K562 (cell line): ENCODE results near the gene NELL1. TPM values are rescaled to one million over a fixed set of nuclear protein-coding genes. Genes with fewer than 3 reads are reported as not detected.

Experiments
- ATAC-seq: fragments of 200-7000 bp; cut with Tn5 transposase; 3 replicates; pipeline ENCODE4 v1.9.1; 2020; ENCODE audit warnings: moderate library complexity
- BruUV-seq: library from RNA; stranded (reverse); fragments of 400-500 nt; replicated peaks from 2 replicates; lab custom pipeline; 2021; lab: Mats Ljungman, UMichigan
- CTCF ChIA-PET: fragments of 300-600 bp; formaldehyde crosslinking; extraction: SDS; loops from one replicate; lab custom pipeline; 2021; ENCODE audit warnings: low intra/inter-chr PET ratio; lab: Yijun Ruan, JAX
- POLR2A ChIA-PET: fragments of 300-600, 350-650 bp; sonication (Branson Sonifier 250); formaldehyde crosslinking; extraction: SDS; loops from one replicate; lab custom pipeline; 2021; ENCODE audit warnings: antibody characterized with exemption, inconsistent platforms; lab: Yijun Ruan, JAX
- DNase-seq, 4 experiments: peaks; one replicate each; pipeline versions ENCODE4 v3.0.0 to v3.0.0-alpha.2; 2011 to 2018; ENCODE audit warnings: low spot score in 3 of 4, mixed read lengths in 3 of 4; ENCODE audit errors: extremely low read depth in 1 of 4
- FAIRE-seq: peaks from 2 replicates; lab custom pipeline; 2011; peaks lifted over from hg19 to GRCh38; lab: Jason Lieb, UNC
- H2AFZ ChIP-seq: 2 replicates; pipeline ENCODE4 v1.6.0; 2011; ENCODE audit warnings: low read depth, low read length, control low read depth, inconsistent platforms
- H3K27ac ChIP-seq: fragments of 200-600 bp; 3 replicates; pipeline ENCODE4 v1.8.0; 2011; ENCODE audit warnings: low read depth, mild to moderate bottlenecking, control low read depth, inconsistent platforms, low read length, moderate library complexity, mixed read lengths; ENCODE audit errors: extremely low read depth
- H3K27me3 ChIP-seq, 2 experiments: fragments of 300-600 bp in 1 of 2; 2 replicates in 1 of 2; 3 replicates in 1 of 2; pipeline versions ENCODE4 v1.6.0 to v1.8.0; 2011; ENCODE audit warnings: inconsistent platforms in 2 of 2, low read length in 2 of 2, mild to moderate bottlenecking in 1 of 2, mixed read lengths in 1 of 2, moderate library complexity in 1 of 2; ENCODE audit not compliant: control insufficient read depth in 2 of 2, insufficient read depth in 2 of 2
- H3K36me3 ChIP-seq: fragments of 300-600 bp; 3 replicates; pipeline ENCODE4 v1.8.0; 2011; ENCODE audit warnings: mild to moderate bottlenecking, low read length, inconsistent platforms; ENCODE audit not compliant: control insufficient read depth, insufficient read depth
- H3K4me1 ChIP-seq, 2 experiments: fragments of 200-600 bp in 1 of 2; replicated peaks in 1 of 2; 2 replicates in 1 of 2; 3 replicates in 1 of 2; pipeline versions ENCODE4 v1.5.1 to v1.8.0; 2011; ENCODE audit warnings: inconsistent platforms in 2 of 2, low read length in 2 of 2, mild to moderate bottlenecking in 1 of 2, mixed read lengths in 1 of 2, moderate library complexity in 1 of 2; ENCODE audit not compliant: control insufficient read depth in 2 of 2, insufficient read depth in 2 of 2
- H3K4me2 ChIP-seq: 2 replicates; pipeline ENCODE4 v1.6.1; 2011; ENCODE audit warnings: low read length, control low read depth, inconsistent platforms, mixed read lengths; ENCODE audit not compliant: insufficient read depth
- H3K4me3 ChIP-seq: fragments of 200-600 bp; sonication (generic), shearing (Covaris generic); 2 replicates; pipeline ENCODE4 v1.5.1; 2016; ENCODE audit warnings: control low read depth, inconsistent platforms
- H3K79me2 ChIP-seq: fragments of 200-600 bp; 3 replicates; pipeline ENCODE4 v1.8.0; 2011; ENCODE audit warnings: low read length, inconsistent platforms; ENCODE audit not compliant: control insufficient read depth, insufficient read depth
- H3K9ac ChIP-seq, 2 experiments: 2 replicates each; pipeline versions ENCODE4 v1.6.0 to v1.6.1; 2011; ENCODE audit warnings: low read depth in 2 of 2, low read length in 2 of 2, control low read depth in 1 of 2, inconsistent platforms in 1 of 2, mild to moderate bottlenecking in 1 of 2, mixed read lengths in 1 of 2; ENCODE audit not compliant: insufficient read depth in 1 of 2
- H3K9me1 ChIP-seq: one replicate; pipeline ENCODE4 v1.6.0; 2011; ENCODE audit warnings: inconsistent platforms, mild to moderate bottlenecking, low read length, moderate library complexity; ENCODE audit not compliant: control insufficient read depth, insufficient read depth
- H3K9me3 ChIP-seq: replicated peaks from 2 replicates; pipeline ENCODE4 v1.5.1; 2011; ENCODE audit warnings: low read depth, low read length, inconsistent platforms; ENCODE audit not compliant: control insufficient read depth, insufficient read depth
- H4K20me1 ChIP-seq: replicated peaks from 2 replicates; pipeline ENCODE4 v1.6.1; 2011; ENCODE audit warnings: low read length, inconsistent platforms, mixed read lengths; ENCODE audit not compliant: control insufficient read depth, insufficient read depth
- BRF1 ChIP-seq: IDR thresholded peaks from 3 replicates; pipeline ENCODE4 v1.6.1; 2011; ENCODE audit warnings: borderline replicate concordance, mild to moderate bottlenecking; ENCODE audit not compliant: insufficient read length; ENCODE audit errors: extremely low read depth
- IRF2 ChIP-seq: sonication (generic); formaldehyde crosslinking; IDR thresholded peaks from 2 replicates; pipeline ENCODE4 v1.8.1; 2022; ENCODE audit warnings: mild to moderate bottlenecking, missing genetic modification reagents
- MAFF ChIP-seq: IDR thresholded peaks from 2 replicates; pipeline ENCODE4 v1.6.1; 2012; ENCODE audit warnings: low read length, improper control_type of control experiment
- MTF1 ChIP-seq: fragments of 250-450 bp; sonication (Bioruptor Pico); IDR thresholded peaks from 2 replicates; pipeline ENCODE4 v1.9.0; 2021; ENCODE audit warnings: moderate library complexity, mild to moderate bottlenecking, inconsistent platforms, borderline replicate concordance
- RAD21 ChIP-seq, 2 experiments: fragments of 250-450 bp in 1 of 2; fragments of 450-650 bp in 1 of 2; sonication (Bioruptor Pico) in 1 of 2; formaldehyde crosslinking in 1 of 2; IDR thresholded peaks in 1 of 2; conservative IDR thresholded peaks in 1 of 2; 2 replicates each; pipeline versions ENCODE4 v1.4.0 to v1.8.0; 2020 to 2022; ENCODE audit warnings: mild to moderate bottlenecking in 2 of 2, moderate library complexity in 1 of 2
- SMARCB1 ChIP-seq: IDR thresholded peaks from 2 replicates; pipeline ENCODE4 v1.6.1; 2011; ENCODE audit warnings: improper control_type of control experiment, low read depth; ENCODE audit not compliant: insufficient read length
- SNRNP70 ChIP-seq: fragments of 200-400 bp; formaldehyde crosslinking; optimal IDR thresholded peaks from 2 replicates; pipeline ENCODE3; 2017; ENCODE audit warnings: low read depth, low read length
- TBP ChIP-seq: optimal IDR thresholded peaks from 2 replicates; pipeline ENCODE3; 2011; ENCODE audit warnings: low read depth, low read length, improper control_type of control experiment
- ZEB2 ChIP-seq: fragments of 450-650 bp; IDR thresholded peaks from 2 replicates; pipeline ENCODE4 v1.6.1; 2016
- WGBS: fragments of 100-300 bp; shearing (Covaris generic); methylation state at CpG from one replicate; pipeline ENCODE4 v1.1.6; 2016; ENCODE audit warnings: low coverage, mixed read lengths; ENCODE audit not compliant: insufficient coverage; ENCODE audit errors: missing lambda C conversion rate; 5-methylcytosine and 5-hydroxymethylcytosine counted together
- in situ Hi-C: fragments of 300-500 bp; cut with MboI; formaldehyde crosslinking; loops from 4 replicates; pipeline ENCODE4 v1.15.0; 2018; ENCODE audit warnings: inconsistent platforms, mixed read lengths
- intact Hi-C: fragments of 100-400 bp; cut with micrococcal nuclease; formaldehyde crosslinking; loops from 2 replicates; pipeline ENCODE4 v1.14.2; 2022
- polyA plus RNA-seq, 8 experiments: library from polyadenylated mRNA; depleted of rRNA in 4 of 8; stranded (reverse) in 5 of 8; unstranded in 3 of 8; fragments of >200 nt; fragmentation: Nextera tagmentation in 2 of 8; fragmentation: Illumina TruSeq in 1 of 8; extraction: Ambion mirVana in 2 of 8; extraction: Trizol in 1 of 8; gene quantifications; 2 replicates each; pipeline versions ENCODE4 v1.2.1 to v1.2.3, GENCODE V29; 2011 to 2014; ENCODE audit warnings: inconsistent platforms in 1 of 8, missing spikeins in 1 of 8
- total RNA-seq, 7 experiments: library from RNA; depleted of rRNA in 6 of 7; stranded (reverse); fragments of >200 nt in 6 of 7; fragmentation: Illumina TruSeq in 2 of 7; extraction: Trizol in 2 of 7; gene quantifications; 2 replicates each; pipeline versions ENCODE4 v1.2.1 to v1.2.3, GENCODE V29; 2011 to 2021; ENCODE audit warnings: low replicate concordance in 1 of 7
- TF ChIP-seq, protein P1 (sequence below): sonication (generic); formaldehyde crosslinking; IDR thresholded peaks from 2 replicates; pipeline ENCODE4 v1.8.0; 2022; ENCODE audit warnings: missing genetic modification reagents, mild to moderate bottlenecking, borderline replicate concordance
- TF ChIP-seq, protein P2 (sequence below): fragments of 250-450 bp; sonication (Bioruptor Pico); IDR thresholded peaks from 2 replicates; pipeline ENCODE4 v1.8.0; 2021; ENCODE audit warnings: moderate library complexity, mild to moderate bottlenecking, inconsistent platforms
- TF ChIP-seq, protein P3 (sequence below): fragments of 250-450 bp; sonication (Bioruptor Pico); IDR thresholded peaks from 2 replicates; pipeline ENCODE4 v1.5.0; 2020; ENCODE audit warnings: mild to moderate bottlenecking

NELL1 gene
- total and polyA plus RNA-seq, 9 of the 15 experiments (the other 6 are each of a cell fraction or from before 2014, with no cell fraction given) = not detected

DNA sequence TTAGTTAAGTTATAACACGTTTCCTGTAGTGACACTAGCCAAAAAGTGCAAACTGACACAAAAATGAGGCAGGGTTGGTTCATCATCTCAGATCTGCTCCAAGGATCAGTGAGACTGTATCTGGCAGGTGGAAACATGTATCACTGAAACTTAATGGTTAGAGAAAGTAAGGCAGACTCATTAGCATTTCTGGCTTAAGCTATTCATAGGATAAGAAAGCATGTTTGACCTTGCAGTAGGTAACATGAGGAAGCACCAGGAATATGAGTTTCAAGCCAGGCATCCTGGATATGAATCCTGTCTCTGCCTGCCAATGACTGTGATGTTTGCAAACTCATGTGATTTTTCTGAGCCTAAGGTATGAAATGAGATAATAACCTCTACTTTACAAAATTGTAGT, 732.1 kb downstream of the NELL1 start:
- Histone ChIP-seq H3K4me3 (no peak overlapping the region), H3K27me3 (no peaks in the 10 kb centered on the region), H3K4me2 (no peak overlapping the region), H4K20me1 (no peaks in the 10 kb centered on the region), H3K27ac (no peak overlapping the region), H3K9me1 (no peaks in the 10 kb centered on the region), H3K9ac (no peak overlapping the region), H2AFZ (no peak overlapping the region)
- no peak for DNase-seq
- no peak for FAIRE-seq
- ChIA-PET CTCF (no interaction called here), POLR2A (interaction anchor here (0.5 kb wide), 1 partner anchor 471 kb away, joined by 3 read pairs; no protein-coding TSS in a partner anchor)
- intact Hi-C loops = no loop called here
- in situ Hi-C loops = no loop called here
- no TSS peak for BruUV-seq
- ATAC-seq = no peak
- TF ChIP-seq RAD21 (CRISPR knock-in tag; conservative IDR thresholded peaks at IDR 0.05 in 1 of 2, IDR thresholded peaks at IDR 0.05 in 1 of 2) (no peak), IRF2 (CRISPR knock-in tag) (no peak), BRF1 (no peak), SNRNP70 (no peak), MTF1 (no peak)
- TF ChIP-seq, all 486 proteins: peak for 0
- 0% methylated on average over 1 of the region's 1 CpG for WGBS
- Histone ChIP-seq H3K36me3 (no peaks in the 10 kb centered on the region), H3K9me3 (no peaks in the 10 kb centered on the region), H3K4me1 (no peaks in the 10 kb centered on the region), H3K79me2 (no peaks in the 10 kb centered on the region)

DNA sequence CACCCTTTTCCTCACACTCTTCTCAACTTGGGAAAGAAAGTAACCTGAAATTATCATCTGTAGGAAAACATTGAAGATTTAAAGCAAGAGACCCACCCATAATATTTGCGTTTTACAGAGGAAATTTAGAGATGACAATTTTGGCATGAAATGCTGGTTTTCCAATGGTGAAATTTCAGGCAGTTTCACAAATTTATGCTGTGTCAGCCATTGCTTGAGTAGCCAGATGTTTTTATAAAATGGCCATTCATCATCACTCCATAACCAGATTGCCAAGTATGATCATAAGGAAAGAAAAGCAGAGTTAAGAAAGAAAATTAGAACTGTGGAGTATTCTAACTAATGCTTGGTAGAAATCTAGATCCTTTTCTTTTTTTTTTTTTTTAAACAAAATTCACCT, 732.9 kb downstream of the NELL1 start:
- no peaks in the 10 kb centered on the region for H3K4me1 ChIP-seq
- H3K9me3 ChIP-seq = no peaks in the 10 kb centered on the region
- no peak overlapping the region for H3K27ac ChIP-seq
- no peaks in the 10 kb centered on the region for H3K36me3 ChIP-seq
- H3K27me3 ChIP-seq = no peaks in the 10 kb centered on the region
- H2AFZ ChIP-seq = no peak overlapping the region
- CTCF ChIA-PET = no interaction called here
- intact Hi-C loops = no loop called here
- FAIRE-seq (no peak), ATAC-seq (no peak), DNase-seq (no peak)
- TF ChIP-seq MAFF = 0 out of 2 replicates have a peak, but pooled peaks have one; percentile 10
- TF ChIP-seq TBP = no peak
- no peak for TF ChIP-seq SNRNP70
- no peak for TF ChIP-seq ZEB2
- TF ChIP-seq, protein P1, sequence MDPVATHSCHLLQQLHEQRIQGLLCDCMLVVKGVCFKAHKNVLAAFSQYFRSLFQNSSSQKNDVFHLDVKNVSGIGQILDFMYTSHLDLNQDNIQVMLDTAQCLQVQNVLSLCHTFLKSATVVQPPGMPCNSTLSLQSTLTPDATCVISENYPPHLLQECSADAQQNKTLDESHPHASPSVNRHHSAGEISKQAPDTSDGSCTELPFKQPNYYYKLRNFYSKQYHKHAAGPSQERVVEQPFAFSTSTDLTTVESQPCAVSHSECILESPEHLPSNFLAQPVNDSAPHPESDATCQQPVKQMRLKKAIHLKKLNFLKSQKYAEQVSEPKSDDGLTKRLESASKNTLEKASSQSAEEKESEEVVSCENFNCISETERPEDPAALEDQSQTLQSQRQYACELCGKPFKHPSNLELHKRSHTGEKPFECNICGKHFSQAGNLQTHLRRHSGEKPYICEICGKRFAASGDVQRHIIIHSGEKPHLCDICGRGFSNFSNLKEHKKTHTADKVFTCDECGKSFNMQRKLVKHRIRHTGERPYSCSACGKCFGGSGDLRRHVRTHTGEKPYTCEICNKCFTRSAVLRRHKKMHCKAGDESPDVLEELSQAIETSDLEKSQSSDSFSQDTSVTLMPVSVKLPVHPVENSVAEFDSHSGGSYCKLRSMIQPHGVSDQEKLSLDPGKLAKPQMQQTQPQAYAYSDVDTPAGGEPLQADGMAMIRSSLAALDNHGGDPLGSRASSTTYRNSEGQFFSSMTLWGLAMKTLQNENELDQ = no peak
- no peak for TF ChIP-seq SMARCB1
- TF ChIP-seq, protein P2, sequence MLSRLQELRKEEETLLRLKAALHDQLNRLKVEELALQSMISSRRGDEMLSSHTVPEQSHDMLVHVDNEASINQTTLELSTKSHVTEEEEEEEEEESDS (CRISPR knock-in tag) = no peak
- TF ChIP-seq, protein P3, sequence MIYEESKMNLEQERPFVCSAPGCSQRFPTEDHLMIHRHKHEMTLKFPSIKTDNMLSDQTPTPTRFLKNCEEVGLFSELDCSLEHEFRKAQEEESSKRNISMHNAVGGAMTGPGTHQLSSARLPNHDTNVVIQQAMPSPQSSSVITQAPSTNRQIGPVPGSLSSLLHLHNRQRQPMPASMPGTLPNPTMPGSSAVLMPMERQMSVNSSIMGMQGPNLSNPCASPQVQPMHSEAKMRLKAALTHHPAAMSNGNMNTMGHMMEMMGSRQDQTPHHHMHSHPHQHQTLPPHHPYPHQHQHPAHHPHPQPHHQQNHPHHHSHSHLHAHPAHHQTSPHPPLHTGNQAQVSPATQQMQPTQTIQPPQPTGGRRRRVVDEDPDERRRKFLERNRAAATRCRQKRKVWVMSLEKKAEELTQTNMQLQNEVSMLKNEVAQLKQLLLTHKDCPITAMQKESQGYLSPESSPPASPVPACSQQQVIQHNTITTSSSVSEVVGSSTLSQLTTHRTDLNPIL (CRISPR knock-in tag) = no peak
- BruUV-seq = no TSS peak
- 0% methylated on average over 1 of the region's 1 CpG for WGBS
- POLR2A ChIA-PET = no interaction called here
- no peaks in the 10 kb centered on the region for H3K9me1 ChIP-seq
- H3K4me3 ChIP-seq = no peak overlapping the region
- H3K4me2 ChIP-seq = no peak overlapping the region
- in situ Hi-C loops = no loop called here
- H3K9ac ChIP-seq = no peak overlapping the region
- H3K79me2 ChIP-seq = no peaks in the 10 kb centered on the region
- H4K20me1 ChIP-seq = no peaks in the 10 kb centered on the region
